IPS-15b (cell line): Measurements from ENCODE around the gene LCN15.
"Not testable (repeated sequence)": the region's sequence is repeated elsewhere in the genome, so short reads cannot be mapped to it uniquely, and the experiment has no call there.

Experiments
- H3K27me3 ChIP-seq: one replicate; pipeline ENCODE4 v1.6.1; 2013; ENCODE audit warnings: low read length; ENCODE audit not compliant: control insufficient read depth, insufficient read depth
- H3K36me3 ChIP-seq: one replicate; pipeline ENCODE4 v1.6.1; 2013; ENCODE audit warnings: low read length; ENCODE audit not compliant: control insufficient read depth, insufficient read depth
- H3K4me1 ChIP-seq: one replicate; pipeline ENCODE4 v1.6.1; 2013; ENCODE audit warnings: mild to moderate bottlenecking, low read length; ENCODE audit not compliant: control insufficient read depth, insufficient read depth
- H3K4me3 ChIP-seq: one replicate; pipeline ENCODE4 v1.5.1; 2013; ENCODE audit warnings: low read depth, low read length
- H3K9ac ChIP-seq: one replicate; pipeline ENCODE4 v1.6.1; 2013; ENCODE audit warnings: low read depth, mild to moderate bottlenecking, low read length
- H3K9me3 ChIP-seq: one replicate; pipeline ENCODE4 v1.6.1; 2013; ENCODE audit warnings: mild to moderate bottlenecking, low read length; ENCODE audit not compliant: control insufficient read depth, insufficient read depth

LCN15 gene

GRCh38 chr9:136764301-136764891, at the start of gene LCN15:
Gene LCN15 (minus strand): TSS chr9:136764518. CDS start chr9:136764488, 30 bp downstream.
- H3K4me1 ChIP-seq = peaks cover 2% of the 10 kb centered on the region
- H3K9ac ChIP-seq = no peak within 1 kb of the TSS
- no peaks in the 10 kb centered on the region for H3K36me3 ChIP-seq
- H3K4me3 ChIP-seq = peak within 1 kb of the TSS; percentile 13
- H3K27me3 ChIP-seq = no peaks in the 10 kb centered on the region
- no peaks in the 10 kb centered on the region for H3K9me3 ChIP-seq

- H3K36me3 ChIP-seq = peaks cover 6% of the 10 kb centered on the region
- H3K9ac ChIP-seq = peak overlapping the region; percentile 87
- H3K27me3 ChIP-seq = no peaks in the 10 kb centered on the region
- peak overlapping the region; percentile 76 for H3K4me3 ChIP-seq
- no peaks in the 10 kb centered on the region for H3K9me3 ChIP-seq
- H3K4me1 ChIP-seq = no peaks in the 10 kb centered on the region
Observed at GRCh38 chr9:136808806-136809158, 44.5 kb upstream of the LCN15 start.

GRCh38 chr9:136808075-136808805, 43.9 kb upstream of the LCN15 start:
- peak overlapping the region; percentile 76 for H3K4me3 ChIP-seq
- peak overlapping the region; percentile 87 for H3K9ac ChIP-seq
- no peaks in the 10 kb centered on the region for H3K27me3 ChIP-seq
- H3K36me3 ChIP-seq = peaks cover 9% of the 10 kb centered on the region
- no peaks in the 10 kb centered on the region for H3K4me1 ChIP-seq
- no peaks in the 10 kb centered on the region for H3K9me3 ChIP-seq

- Histone ChIP-seq H3K27me3 (no peaks in the 10 kb centered on the region), H3K9me3 (no peaks in the 10 kb centered on the region), H3K36me3 (peaks cover 4% of the 10 kb centered on the region), H3K4me1 (no peaks in the 10 kb centered on the region), H3K4me3 (peak within 1 kb of the TSS; percentile 76), H3K9ac (peak within 1 kb of the TSS; percentile 87)
Observed at GRCh38 chr9:136807281-136808074, 43.2 kb upstream of the LCN15 start, which contains the start of gene RABL6. Gene RABL6 (plus strand): TSS chr9:136807948. CDS start chr9:136808197, 249 bp downstream.

GRCh38 chr9:136806631-136807201, 42.4 kb upstream of the LCN15 start:
- Histone ChIP-seq H3K4me3 (peak overlapping the region; percentile 74), H3K4me1 (no peaks in the 10 kb centered on the region), H3K27me3 (no peaks in the 10 kb centered on the region), H3K9me3 (no peaks in the 10 kb centered on the region), H3K9ac (no peak overlapping the region), H3K36me3 (peaks cover 4% of the 10 kb centered on the region)

GRCh38 chr9:136806067-136806466, 41.7 kb upstream of the LCN15 start:
- Histone ChIP-seq H3K9ac (no peak overlapping the region), H3K27me3 (no peaks in the 10 kb centered on the region), H3K4me3 (no peak overlapping the region), H3K4me1 (no peaks in the 10 kb centered on the region), H3K9me3 (no peaks in the 10 kb centered on the region), H3K36me3 (peaks cover 4% of the 10 kb centered on the region)

GRCh38 chr9:136805207-136805740, 41.0 kb upstream of the LCN15 start:
- H3K4me1 ChIP-seq = no peaks in the 10 kb centered on the region

GRCh38 chr9:136804509-136805206, 40.3 kb upstream of the LCN15 start:
- Histone ChIP-seq H3K9ac (no peak overlapping the region), H3K9me3 (no peaks in the 10 kb centered on the region), H3K36me3 (peaks cover 4% of the 10 kb centered on the region), H3K27me3 (no peaks in the 10 kb centered on the region), H3K4me3 (no peak overlapping the region), H3K4me1 (no peaks in the 10 kb centered on the region)

More at GRCh38 chr9:136805207-136805740, 41.0 kb upstream of the LCN15 start:
- peaks cover 4% of the 10 kb centered on the region for H3K36me3 ChIP-seq
- H3K9ac ChIP-seq = no peak overlapping the region
- H3K9me3 ChIP-seq = no peaks in the 10 kb centered on the region
- no peaks in the 10 kb centered on the region for H3K27me3 ChIP-seq
- H3K4me3 ChIP-seq = no peak overlapping the region

- no peak overlapping the region for H3K9ac ChIP-seq
- H3K36me3 ChIP-seq = peaks cover 4% of the 10 kb centered on the region
- no peaks in the 10 kb centered on the region for H3K9me3 ChIP-seq
- H3K4me3 ChIP-seq = no peak overlapping the region
- no peaks in the 10 kb centered on the region for H3K4me1 ChIP-seq
- H3K27me3 ChIP-seq = peaks cover 6% of the 10 kb centered on the region
Observed at GRCh38 chr9:136803551-136804508, 39.5 kb upstream of the LCN15 start.

- not testable (repeated sequence) for H3K4me3 ChIP-seq, H3K27me3 ChIP-seq, H3K9me3 ChIP-seq, H3K4me1 ChIP-seq, H3K9ac ChIP-seq, H3K36me3 ChIP-seq
Observed at GRCh38 chr9:136803009-136803550, 38.8 kb upstream of the LCN15 start.
